ENCODE data around the gene TPBGL.

DNA sequence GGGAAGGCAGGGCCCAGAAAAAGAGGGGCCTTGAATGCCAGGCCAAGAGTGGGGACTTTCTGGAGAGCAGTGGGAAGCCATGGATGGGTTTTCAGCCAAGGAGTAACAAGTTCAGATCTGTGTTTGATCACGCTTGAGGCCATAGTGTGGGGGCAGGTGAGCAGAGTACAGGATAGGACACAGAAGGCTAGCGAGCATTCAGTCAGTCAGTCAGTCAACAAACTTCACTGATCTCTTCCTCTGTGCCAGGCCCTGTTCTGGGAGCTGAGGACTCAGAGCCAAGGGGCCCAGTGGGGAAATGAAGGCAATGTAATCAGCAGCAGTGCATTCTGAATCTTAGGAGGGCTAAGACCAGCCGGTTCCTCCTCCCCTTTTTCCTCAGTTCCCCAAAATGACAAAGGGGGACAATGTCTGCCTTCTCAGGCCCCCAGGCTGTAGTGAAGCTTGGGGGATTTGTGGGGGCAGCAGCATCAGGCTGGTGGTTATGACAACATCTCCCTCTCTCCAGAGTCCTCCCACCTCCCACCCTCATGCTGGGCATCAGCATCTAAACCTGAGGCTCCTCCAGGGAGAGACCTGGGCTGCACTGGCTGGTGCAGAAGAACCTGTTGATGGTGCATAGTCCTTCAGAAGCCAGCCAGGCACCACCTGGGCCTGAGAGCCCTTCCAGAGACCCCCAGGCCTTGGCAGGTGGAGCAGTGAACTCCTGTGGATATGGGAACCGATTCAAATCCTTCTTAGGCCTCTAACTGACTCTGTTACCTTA is 42.9 kb upstream of the TPBGL start:
- TF ChIP-seq, protein P1, sequence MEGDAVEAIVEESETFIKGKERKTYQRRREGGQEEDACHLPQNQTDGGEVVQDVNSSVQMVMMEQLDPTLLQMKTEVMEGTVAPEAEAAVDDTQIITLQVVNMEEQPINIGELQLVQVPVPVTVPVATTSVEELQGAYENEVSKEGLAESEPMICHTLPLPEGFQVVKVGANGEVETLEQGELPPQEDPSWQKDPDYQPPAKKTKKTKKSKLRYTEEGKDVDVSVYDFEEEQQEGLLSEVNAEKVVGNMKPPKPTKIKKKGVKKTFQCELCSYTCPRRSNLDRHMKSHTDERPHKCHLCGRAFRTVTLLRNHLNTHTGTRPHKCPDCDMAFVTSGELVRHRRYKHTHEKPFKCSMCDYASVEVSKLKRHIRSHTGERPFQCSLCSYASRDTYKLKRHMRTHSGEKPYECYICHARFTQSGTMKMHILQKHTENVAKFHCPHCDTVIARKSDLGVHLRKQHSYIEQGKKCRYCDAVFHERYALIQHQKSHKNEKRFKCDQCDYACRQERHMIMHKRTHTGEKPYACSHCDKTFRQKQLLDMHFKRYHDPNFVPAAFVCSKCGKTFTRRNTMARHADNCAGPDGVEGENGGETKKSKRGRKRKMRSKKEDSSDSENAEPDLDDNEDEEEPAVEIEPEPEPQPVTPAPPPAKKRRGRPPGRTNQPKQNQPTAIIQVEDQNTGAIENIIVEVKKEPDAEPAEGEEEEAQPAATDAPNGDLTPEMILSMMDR (IDR thresholded peaks at IDR 0.05; ENCODE audit: extremely low read depth in 1 of 2, insufficient read depth in 1 of 2, low read depth in 1 of 2, low read length in 2 of 2): no peak
- no peak for TF ChIP-seq JUN (IDR thresholded peaks at IDR 0.05; ENCODE audit: borderline replicate concordance, insufficient read depth, insufficient read length, low read depth)
- TF ChIP-seq POLR2A (IDR thresholded peaks at IDR 0.05; ENCODE audit: low read depth, low read length): no peak
- no peak for TF ChIP-seq POLR2AphosphoS5 (IDR thresholded peaks at IDR 0.05; ENCODE audit: insufficient read depth, low read depth, low read length)
- no peak for TF ChIP-seq MYC (IDR thresholded peaks at IDR 0.05; ENCODE audit: low read depth, low read length)

All from endothelial cell of umbilical vein (primary cell).